Sciatic nerve (tissue), 2 donors: ENCODE data around the gene TGIF2. TPM values are rescaled to one million over a fixed set of nuclear protein-coding genes. Genes with fewer than 3 reads are reported as not detected.
"Not testable (repeated sequence)": the region's sequence is repeated elsewhere in the genome, so short reads cannot be mapped to it uniquely, and the experiment has no call there.

ENCODE experiments used
- ATAC-seq: fragments of 200-7000 bp; cut with Tn5 transposase; one replicate; pipeline ENCODE4 v1.9.1; 2020; ENCODE audit warnings: mild to moderate bottlenecking, moderate library complexity
- DNase-seq: peaks from one replicate; pipeline ENCODE4 v3.0.0-alpha.2; 2020; ENCODE audit warnings: low spot score
- intact Hi-C: fragments of 100-400 bp; cut with DNase I; formaldehyde crosslinking; loops from one replicate; pipeline ENCODE4 v1.14.2; 2022
- total RNA-seq: library from RNA; stranded (reverse); fragmentation: NEBNext Ultra II Directional; extraction: Animal tissue kit (Norgen Biotek cat#: 25700); gene quantifications from one replicate; pipeline ENCODE4 v1.2.1, GENCODE V29; 2021
- donor health status: DM: no; HTN: no; CAD: no.
- donor health status: DM: no; HTN: no; CAD: no.

Gene TGIF2
- total RNA-seq, 1 donor from 2014 or later, result 25.3 TPM

- ATAC-seq (no peak), DNase-seq (no peak)
- intact Hi-C loops, result no loop called here
Measured at GRCh38 chr20:36633285-36633772, 59.9 kb downstream of the TGIF2 start.

DNA sequence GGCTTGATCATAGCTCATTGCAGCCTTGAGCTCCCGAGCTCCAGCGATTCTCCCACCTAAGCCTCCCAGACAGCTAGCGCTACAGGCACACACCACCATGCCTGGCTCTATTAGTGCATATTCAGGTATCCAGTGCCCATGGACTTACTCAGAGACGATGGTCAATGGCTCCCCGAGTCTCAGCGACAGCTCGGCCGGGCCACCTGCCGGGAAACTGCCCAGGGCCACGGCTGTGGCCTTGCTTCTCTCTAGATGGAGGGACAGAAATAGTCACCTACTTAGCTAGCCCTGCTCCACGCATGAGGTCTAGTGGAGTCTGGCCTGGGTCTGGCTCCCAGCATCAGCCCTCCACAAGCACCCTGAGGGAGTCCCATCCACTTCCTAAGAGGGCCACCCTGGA is 60.9 kb downstream of the TGIF2 start:
- no peak for DNase-seq
- intact Hi-C loops, result no loop called here

DNA sequence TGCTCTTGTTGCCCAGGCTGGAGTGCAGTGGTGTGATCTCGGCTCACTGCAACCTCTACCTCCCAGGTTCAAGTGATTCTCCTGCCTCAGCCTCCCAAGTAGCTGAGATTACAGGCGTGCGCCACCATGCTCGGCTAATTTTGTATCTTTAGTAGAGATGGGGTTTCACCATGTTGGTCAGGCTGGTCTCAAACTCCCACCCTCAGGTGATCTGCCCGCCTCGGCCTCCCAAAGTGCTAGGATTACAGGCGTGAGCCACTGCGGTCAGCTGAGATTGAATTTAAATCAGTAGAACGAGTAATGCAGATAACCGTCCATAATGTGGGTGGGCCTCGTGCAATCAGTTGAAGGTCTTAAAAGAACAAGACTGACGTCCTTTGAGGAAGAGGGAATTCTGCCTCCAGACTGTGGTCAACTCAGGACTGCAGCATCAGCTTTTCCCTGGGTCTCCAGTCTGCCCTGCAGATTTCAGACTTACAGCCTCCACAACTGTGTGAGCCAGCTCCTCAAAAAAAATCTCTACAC is 65.5 kb downstream of the TGIF2 start:
- ATAC-seq, DNase-seq, intact Hi-C loops: not testable (repeated sequence)

More for the DNA sequence above, 60.9 kb downstream of the TGIF2 start:
- ATAC-seq, result no peak

DNA sequence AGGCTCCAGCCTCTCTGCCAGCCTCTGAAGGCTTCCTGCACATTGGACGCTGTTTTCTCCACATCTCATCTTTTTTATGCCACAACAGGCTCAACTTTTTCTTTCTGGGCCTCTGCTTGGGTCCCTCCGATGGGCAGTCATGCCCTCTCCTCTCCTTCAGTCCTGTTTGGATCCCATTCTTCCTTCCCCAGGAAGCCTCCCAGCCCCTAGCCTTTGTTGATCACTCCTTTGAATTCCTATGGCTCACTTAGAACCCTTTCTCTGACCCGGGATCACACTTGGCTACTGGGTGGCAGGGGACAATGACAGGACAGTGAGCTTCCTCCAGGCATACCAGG is 68.1 kb downstream of the TGIF2 start:
- DNase-seq (no peak), ATAC-seq (no peak)
- intact Hi-C loops, result no loop called here

- intact Hi-C loops, result no loop called here
- DNase-seq, result no peak
Measured at GRCh38 chr20:36642136-36642535, 68.7 kb downstream of the TGIF2 start.

More at GRCh38 chr20:36642136-36642535, 68.7 kb downstream of the TGIF2 start:
- no peak for ATAC-seq

Other genes starting within 250 kb of the TGIF2 start
- gene MYL9, start 32.1 kb upstream of the TGIF2 start, total RNA-seq, result 709 TPM
- 33.1 TPM for gene RAB5IF, start 32.2 kb downstream of the TGIF2 start, total RNA-seq
- 0.49 TPM for gene SLA2, start 72.6 kb downstream of the TGIF2 start, total RNA-seq
- gene NDRG3, start 172.5 kb downstream of the TGIF2 start, total RNA-seq, result 30.7 TPM
- gene DSN1, start 200.2 kb downstream of the TGIF2 start, total RNA-seq, result 7.2 TPM